T-helper 22 cell (primary cell): ENCODE measurements around the gene USHBP1.

Experiments
- DNase-seq: peaks from one replicate; pipeline ENCODE4 v3.0.0-alpha.2; 2020; ENCODE audit warnings: low read depth

The USHBP1 gene

GRCh38 chr19:17263712-17264640 is 569 bp downstream of the USHBP1 start:
- no peak for DNase-seq

GRCh38 chr19:17262557-17262956 is 2.0 kb downstream of the USHBP1 start:
- DNase-seq = no peak

GRCh38 chr19:17260842-17261325 is 3.7 kb downstream of the USHBP1 start:
- peak; percentile 71 for DNase-seq

- DNase-seq = no peak
These were observed 4.6 kb downstream of the USHBP1 start for GRCh38 chr19:17259934-17260333.

GRCh38 chr19:17259118-17259780 is 5.3 kb downstream of the USHBP1 start:
- DNase-seq = no peak

GRCh38 chr19:17256130-17256529 is 8.4 kb downstream of the USHBP1 start:
- no peak for DNase-seq

- no peak for DNase-seq
These were observed 9.4 kb downstream of the USHBP1 start for GRCh38 chr19:17255150-17255621.

- DNase-seq = no peak
These were observed 9.9 kb downstream of the USHBP1 start for GRCh38 chr19:17254636-17255035.

GRCh38 chr19:17249887-17250548 is 14.5 kb downstream of the USHBP1 start:
- no peak for DNase-seq

- no peak for DNase-seq
These were observed 16.4 kb downstream of the USHBP1 start for GRCh38 chr19:17248011-17248776.

GRCh38 chr19:17246681-17247425 is 17.7 kb downstream of the USHBP1 start:
- no peak for DNase-seq

GRCh38 chr19:17245535-17245984 is 19.0 kb downstream of the USHBP1 start, which contains the start of gene NR2F6:
Gene NR2F6 (minus strand): TSS chr19:17245919. CDS start chr19:17245220, 699 bp downstream.
- DNase-seq = no peak

- no peak for DNase-seq
These were observed 19.7 kb downstream of the USHBP1 start for GRCh38 chr19:17244618-17245534.

- no peak for DNase-seq
These were observed 20.5 kb downstream of the USHBP1 start for GRCh38 chr19:17243830-17244617.

GRCh38 chr19:17243211-17243829 is 21.2 kb downstream of the USHBP1 start:
- no peak for DNase-seq

- DNase-seq = no peak
These were observed 21.9 kb downstream of the USHBP1 start for GRCh38 chr19:17242431-17243208.

GRCh38 chr19:17240826-17241399 is 23.6 kb downstream of the USHBP1 start:
- DNase-seq = no peak
